ENCODE data around the gene TANGO2.
"Not testable (repeated sequence)": the region's sequence is repeated elsewhere in the genome, so short reads cannot be mapped to it uniquely, and the experiment has no call there.

The TANGO2 gene

DNA sequence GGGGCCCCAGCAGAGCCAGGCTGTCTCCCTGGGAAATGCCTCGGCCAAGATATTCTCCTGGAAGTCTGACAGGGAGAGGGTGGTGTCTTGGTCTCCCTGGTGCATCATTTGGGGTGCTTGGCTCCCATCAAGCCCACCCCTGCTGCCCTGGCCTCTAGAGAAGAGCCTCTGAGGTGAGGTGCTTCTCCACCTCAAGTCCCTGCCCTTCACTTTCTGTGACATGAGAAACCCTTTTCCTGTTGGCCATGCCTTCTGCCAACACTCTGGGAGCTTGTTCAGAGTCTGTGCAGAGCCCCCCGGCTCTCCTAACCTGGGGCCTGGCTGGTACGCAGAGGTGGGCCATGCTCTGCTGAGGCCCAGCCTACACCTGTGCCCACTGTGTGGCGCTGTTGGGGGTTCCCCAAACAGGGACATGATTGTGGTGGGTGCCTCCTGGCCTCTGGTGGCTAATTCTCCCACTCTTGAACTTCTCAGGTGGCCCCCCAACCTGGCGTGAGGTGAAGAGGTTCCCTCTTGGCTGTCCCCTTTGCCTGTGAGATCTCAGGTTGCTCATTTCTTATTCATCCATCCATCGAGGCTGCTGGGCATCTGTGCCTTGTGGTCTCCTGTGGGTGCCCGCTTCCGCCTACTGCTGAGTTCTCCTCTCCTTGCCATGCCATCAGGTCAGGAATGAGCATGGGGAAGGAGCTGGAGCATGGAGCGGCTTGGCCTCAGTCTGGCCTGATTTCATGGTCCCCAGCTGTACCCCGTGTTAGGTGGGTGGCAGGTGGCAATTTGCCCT, 40.0 kb downstream of the TANGO2 start:
- in situ Hi-C loops (cut with MboI; ENCODE audit: low sequenced_read_pairs): no loop called here

DNA sequence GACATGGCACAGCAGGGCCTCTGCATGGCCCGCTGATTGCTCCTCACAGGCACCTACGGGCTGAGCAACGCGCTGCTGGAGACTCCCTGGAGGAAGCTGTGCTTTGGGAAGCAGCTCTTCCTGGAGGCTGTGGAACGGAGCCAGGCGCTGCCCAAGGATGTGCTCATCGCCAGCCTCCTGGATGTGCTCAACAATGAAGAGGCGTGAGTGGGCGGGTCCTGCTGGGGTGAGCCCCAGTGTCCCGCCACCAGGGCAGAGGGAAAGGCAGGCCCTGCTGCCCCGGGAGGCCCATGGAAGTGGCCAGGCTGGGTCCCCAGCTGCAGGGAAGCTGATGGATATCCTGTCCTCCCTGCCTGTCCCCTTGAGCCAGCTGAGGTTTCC, 40.6 kb downstream of the TANGO2 start:
- in situ Hi-C loops (cut with MboI; ENCODE audit: low sequenced_read_pairs): no loop called here

DNA sequence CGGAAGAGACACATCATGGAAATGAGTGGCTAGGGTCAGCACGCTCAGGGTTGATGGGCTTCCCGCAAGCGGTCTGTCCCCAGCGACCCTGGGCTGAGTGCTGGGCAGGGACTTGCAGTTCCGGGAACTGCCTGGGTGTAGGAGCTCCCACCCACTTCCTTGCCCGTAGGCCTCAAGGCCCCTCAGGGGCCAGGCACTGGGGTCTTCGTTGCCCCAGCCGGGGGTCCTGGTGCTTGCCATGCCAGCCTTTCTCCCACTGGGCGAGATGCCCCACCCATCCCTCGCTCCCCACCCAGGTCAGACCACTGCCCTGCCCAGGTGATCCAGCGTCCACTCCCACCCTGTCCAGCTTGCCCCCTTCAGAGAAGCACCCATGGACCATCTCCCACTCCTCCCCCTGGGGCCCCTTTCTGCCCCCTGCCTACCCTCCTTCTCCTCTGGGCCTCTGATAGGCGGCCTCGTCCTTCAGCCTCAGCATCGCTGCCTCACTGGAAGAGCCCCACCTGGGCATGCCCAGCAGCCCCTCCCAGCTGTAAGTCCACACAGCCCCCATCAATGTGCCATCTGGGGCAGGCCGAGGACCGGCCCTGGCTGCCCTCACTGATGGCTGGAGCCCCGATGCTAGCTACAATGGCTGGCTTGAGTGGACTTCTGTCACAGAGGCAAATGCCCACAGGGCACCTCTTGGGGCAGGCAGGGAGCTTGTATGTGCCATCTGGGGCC, 41.3 kb downstream of the TANGO2 start:
- in situ Hi-C loops (cut with MboI; ENCODE audit: low sequenced_read_pairs): no loop called here

DNA sequence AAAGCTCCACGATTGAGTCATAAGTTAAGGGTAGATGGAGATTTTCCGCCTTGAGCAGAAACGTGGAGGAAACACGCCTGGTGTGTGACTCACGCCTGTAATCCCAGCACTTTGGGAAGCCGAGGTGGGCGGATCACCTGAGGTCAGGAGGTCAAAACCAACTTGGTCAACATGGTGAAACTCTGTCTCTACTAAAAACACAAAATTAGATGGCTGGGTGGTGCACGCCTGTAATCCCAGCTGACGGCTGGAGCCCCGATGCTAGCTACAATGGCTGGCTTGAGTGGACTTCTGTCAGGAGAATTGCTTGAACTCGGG, 41.8 kb downstream of the TANGO2 start:
- in situ Hi-C loops (cut with MboI; ENCODE audit: low sequenced_read_pairs): no loop called here

DNA sequence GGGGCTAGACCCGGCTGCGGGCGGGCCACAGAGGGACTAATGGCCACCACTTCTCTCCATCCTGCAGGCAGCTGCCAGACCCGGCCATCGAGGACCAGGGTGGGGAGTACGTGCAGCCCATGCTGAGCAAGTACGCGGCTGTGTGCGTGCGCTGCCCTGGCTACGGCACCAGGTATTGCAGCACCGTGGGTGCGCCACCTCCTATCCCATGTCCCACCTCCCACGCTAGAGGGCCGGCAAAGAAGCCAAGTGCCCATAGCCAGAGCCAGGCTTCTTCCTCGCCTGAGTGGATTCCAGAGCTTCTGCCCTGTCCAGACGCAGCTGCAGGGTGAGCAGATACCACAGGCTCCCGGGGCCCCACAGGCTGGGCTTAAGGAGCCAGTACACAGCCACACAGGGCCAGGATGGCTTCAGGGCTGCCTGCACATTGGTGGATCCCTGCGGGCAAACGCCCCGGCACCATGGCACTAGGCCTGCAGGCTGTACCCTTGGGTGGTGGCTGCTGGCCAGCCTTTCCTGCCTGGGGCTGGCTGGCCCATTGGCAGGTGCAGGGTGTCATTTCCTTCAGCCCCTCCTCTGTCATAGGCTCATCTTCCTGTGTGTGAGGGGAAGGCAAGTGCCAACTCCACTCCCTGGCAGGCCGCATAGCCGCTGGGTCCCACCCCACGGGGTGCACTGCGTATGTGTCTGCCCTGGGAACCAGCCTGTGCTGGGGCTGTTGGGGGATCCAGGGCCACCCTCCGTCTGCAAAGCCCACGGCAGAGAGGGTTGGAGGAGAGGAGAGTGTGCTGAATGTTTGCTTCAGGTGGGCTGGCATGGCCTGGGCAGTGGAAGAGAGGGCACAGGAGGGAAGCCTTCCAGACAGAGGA, 42.6 kb downstream of the TANGO2 start:
- in situ Hi-C loops (cut with MboI; ENCODE audit: low sequenced_read_pairs): no loop called here

DNA sequence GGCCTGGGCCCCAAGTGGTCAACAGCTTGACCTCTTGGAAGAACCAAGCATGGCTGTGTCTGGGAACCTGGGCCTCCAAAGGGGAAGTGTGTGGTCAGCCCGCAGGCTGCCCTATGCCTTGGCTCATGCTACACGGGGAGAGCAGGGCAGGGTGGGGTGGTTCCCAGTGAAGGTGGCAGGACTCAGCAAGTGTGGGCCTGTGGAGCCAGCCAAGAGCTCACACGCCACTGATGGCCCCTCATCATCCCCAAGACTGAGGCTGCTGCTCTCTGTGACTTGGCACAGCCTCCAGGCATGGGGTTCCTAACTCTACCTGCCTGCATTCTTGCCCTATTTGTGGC, 43.2 kb downstream of the TANGO2 start:
- in situ Hi-C loops (cut with MboI; ENCODE audit: low sequenced_read_pairs): no loop called here

DNA sequence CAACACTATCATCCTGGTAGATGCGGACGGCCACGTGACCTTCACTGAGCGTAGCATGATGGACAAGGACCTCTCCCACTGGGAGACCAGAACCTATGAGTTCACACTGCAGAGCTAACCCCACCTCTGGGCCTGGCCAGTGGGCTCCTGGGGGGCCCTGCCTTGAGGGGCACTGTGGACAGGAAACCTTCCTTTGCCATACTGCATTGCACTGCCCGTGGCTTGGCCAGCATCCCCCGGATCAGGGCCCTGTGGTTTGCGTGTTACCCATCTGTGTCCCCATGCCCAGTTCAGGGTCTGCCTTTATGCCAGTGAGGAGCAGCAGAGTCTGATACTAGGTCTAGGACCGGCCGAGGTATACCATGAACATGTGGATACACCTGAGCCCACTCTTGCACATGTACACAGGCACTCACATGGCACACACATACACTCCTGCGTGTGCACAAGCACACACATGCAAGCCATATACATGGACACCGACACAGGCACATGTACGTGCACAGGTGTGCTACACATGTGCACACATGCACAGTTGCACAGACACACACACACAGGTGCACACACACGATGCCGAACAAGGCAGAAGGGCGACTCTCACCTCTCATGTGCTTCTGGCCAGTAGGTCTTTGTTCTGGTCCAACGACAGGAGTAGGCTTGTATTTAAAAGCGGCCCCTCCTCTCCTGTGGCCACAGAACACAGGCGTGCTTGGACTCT, 43.8 kb downstream of the TANGO2 start:
- in situ Hi-C loops (cut with MboI; ENCODE audit: low sequenced_read_pairs): no loop called here

DNA sequence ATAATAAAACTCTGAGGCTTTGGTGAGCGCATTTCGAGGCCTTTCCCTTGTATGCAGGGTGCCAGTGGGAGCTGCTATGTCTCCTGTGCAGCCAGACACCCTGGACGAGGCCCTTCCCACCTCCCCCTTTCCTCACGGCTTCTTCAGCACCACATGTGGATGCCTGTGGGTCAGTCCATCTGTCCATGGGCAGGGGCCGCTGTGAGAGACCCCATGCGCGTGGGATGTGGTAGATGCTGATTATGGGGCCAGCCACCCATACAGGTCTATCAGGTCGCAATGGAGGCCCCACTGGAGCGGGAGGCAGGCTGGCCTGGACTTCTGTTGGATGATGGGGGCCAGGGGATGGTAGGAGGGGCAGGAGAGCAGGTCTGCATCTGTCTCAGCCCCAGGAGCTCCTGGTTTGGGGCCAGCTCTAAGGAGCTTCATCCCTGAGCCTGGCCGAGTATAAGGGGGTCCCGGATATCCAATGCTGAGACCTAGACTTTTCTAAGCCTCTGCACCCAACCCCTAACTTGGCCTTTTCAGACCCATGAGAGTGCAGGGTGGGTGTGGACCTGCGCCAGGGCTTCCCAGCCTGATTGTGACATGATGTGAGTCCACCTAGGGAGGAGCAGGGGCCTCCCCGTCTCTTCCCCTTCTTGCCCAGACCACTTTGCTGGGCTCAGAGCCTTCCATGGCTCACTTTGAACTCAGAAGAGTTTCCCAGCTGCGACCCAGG, 45.1 kb downstream of the TANGO2 start:
- in situ Hi-C loops (cut with MboI; ENCODE audit: low sequenced_read_pairs): no loop called here

DNA sequence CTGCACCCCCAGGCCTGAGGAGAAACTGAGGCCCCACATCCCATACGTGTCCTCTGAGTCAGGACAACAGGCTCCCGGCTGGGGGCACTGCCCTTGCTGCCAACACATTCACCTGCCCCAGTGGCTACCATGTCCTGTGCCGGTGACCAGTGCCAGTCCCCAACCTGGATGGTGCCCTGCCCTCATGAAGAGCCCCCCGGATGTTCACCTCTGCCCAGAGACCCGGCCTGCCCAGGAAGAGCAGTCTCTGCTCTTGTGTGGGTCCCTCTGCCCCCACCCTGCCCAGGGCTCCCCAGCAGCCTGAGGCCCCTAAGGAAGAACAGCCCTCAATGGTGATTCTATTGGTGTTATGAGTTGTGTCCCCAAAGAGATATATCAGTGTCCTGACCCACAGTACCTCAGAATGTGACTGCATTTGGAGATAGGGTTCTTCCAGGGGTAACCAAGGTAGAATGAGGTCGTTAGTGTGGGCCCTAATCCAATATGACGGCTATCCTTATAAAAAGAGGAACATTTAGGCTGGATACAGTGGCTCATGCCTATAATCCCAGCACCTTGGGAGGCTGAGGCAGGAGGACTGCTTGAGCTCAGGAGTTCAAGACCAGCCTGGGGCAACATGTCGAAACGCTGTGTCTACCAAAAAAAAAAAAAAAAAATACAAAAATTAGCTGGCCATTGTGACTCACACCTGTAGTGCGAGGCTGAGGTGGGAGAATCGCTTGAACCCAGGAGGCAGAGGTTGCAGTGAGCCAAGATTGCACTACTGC, 45.9 kb downstream of the TANGO2 start:
- in situ Hi-C loops (cut with MboI; ENCODE audit: low sequenced_read_pairs): no loop called here

DNA sequence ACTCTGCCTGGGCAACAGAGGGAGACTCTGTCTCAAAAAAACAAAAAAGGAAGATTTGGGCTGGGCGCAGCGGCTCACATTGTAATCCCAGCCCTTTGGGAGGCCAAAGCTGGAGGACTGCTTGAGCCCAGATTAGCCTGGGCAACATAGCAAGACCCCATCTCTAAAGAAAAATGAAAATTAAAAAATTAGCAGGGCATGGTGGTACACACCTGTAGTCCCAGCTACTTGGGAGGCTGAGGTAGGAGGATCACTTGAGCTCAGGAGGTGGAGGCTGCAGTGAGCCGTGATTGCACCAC, 46.4 kb downstream of the TANGO2 start:
- in situ Hi-C loops (cut with MboI; ENCODE audit: low sequenced_read_pairs): not testable (repeated sequence)

DNA sequence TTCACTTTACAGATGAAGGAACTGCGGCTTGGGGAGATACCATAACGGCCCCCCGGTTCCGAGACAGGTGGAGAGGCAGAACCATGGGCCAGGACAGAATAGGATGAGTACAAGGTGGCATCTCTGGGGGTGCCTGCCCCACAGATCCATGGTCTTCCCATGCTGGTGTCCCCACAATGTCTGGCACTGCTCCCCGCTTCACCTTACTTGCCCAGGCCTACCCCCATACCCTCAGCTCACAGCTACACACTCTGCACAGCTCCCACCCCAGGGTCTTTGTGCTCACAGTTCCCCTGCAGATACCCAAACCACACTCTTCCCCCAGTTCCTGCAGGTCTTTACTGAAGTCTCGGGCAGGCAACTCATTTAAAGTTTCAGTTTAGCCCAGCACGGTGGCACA, 47.7 kb downstream of the TANGO2 start:
- in situ Hi-C loops (cut with MboI; ENCODE audit: low sequenced_read_pairs): no loop called here

DNA sequence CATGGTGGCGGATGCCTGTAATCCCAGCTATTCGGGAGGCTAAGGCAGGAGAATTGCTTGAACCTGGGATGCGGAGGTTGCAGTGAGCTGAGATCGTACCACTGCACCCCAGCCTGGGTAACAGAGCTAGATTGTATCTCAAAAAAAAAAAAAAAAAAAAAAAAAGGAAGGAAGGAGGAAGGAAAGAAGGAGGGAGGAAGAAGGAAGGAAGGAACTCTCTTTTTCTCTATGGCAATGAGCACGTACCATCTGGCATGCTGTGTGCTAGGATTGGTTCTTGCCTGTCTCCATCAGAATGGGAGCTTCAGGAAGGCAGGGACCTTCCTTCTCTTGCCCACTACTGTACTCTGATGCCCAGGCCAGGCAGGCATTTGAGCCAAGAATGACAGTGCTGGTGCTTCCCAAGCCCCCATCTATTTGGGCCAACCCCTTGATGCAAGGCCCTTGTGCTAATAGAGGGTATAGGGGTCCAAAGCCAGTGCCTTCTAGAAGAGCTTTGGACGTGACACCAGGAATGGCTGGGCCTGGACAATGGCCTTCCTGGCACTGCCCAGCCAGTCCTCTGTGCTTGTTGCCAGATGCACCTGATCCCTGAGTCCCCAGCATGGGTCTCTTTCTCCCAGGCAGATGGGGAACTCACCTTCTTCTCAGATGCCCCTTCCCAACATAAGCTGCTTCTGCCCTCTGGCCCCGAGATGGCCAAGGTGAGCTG, 48.6 kb downstream of the TANGO2 start:
- in situ Hi-C loops (cut with MboI; ENCODE audit: low sequenced_read_pairs): no loop called here

GRCh38 chr22:20071524-20071972, 50.6 kb downstream of the TANGO2 start:
- in situ Hi-C loops (cut with MboI; ENCODE audit: low sequenced_read_pairs): no loop called here

- in situ Hi-C loops (cut with MboI; ENCODE audit: low sequenced_read_pairs): no loop called here
Observed at GRCh38 chr22:20076627-20077172, 55.8 kb downstream of the TANGO2 start.

- in situ Hi-C loops (cut with MboI; ENCODE audit: low sequenced_read_pairs): no loop called here
Observed at GRCh38 chr22:20079745-20080444, 59.0 kb downstream of the TANGO2 start, which contains the start of gene DGCR8. Gene DGCR8, plus strand, starts transcription at chr22:20080241. Its CDS starts 5,723 bp downstream, at chr22:20085964.

- in situ Hi-C loops (cut with MboI; ENCODE audit: low sequenced_read_pairs): no loop called here
Observed at GRCh38 chr22:20080445-20080775, 59.5 kb downstream of the TANGO2 start.

- in situ Hi-C loops (cut with MboI; ENCODE audit: low sequenced_read_pairs): no loop called here
Observed at GRCh38 chr22:20080776-20081654, 60.1 kb downstream of the TANGO2 start.
